Stimulated activated CD8-positive, alpha-beta memory T cell treated with anti-CD3 and anti-CD28 coated beads, Interleukin-12 subunit alpha, Interleukin-12 subunit beta, amount 100 ng/mL, for 24 hours (primary cell): ENCODE results near the gene TRIP13.

Experiments used
- DNase-seq: peaks from one replicate; pipeline ENCODE4 v3.0.0-alpha.2; 2020; ENCODE audit errors: extremely low read depth

The TRIP13 gene

DNA sequence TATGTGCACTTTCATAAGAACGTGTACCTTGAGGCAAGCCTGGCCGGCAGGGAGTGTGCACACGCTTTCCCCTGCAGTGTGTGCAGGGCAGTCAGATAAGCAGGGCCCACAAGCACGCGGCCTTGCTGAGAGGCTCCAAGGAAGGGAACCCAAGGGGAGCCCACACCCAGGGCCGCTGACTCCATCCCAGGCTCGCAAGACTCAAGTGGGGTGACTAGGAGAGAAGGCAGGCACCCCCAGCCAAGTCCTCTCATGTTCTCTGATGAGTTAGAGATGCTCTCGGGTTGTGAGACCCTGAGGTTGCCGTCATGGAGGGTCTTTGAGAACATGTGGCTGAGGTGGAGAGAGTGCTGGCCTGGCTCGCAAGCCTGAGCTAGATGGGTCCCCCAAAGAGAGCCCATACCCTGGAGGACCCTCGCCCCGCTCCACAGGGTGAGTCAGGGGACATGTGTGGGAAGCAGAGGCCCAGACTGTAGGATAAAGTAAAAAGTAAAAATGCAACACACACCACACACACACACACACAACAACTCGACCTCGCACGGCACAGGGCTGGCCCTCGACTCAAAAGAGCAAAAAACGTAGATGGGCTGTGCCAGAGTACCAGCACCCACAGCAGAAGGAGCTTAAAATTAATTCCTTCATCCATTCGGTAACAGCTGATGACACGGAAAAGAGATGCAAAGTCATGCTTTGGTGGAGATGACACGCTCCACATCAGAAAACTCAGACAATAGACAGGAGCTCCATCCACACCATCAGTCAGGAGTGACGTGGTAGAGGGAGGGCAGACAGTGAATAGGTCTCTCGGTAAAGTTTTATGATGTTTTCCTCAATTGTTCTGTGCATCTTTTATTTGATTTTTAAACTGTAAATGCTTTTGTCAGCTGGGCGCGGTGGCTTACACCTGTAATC lies 61.1 kb downstream of the TRIP13 start:
- DNase-seq, result no peak

DNA sequence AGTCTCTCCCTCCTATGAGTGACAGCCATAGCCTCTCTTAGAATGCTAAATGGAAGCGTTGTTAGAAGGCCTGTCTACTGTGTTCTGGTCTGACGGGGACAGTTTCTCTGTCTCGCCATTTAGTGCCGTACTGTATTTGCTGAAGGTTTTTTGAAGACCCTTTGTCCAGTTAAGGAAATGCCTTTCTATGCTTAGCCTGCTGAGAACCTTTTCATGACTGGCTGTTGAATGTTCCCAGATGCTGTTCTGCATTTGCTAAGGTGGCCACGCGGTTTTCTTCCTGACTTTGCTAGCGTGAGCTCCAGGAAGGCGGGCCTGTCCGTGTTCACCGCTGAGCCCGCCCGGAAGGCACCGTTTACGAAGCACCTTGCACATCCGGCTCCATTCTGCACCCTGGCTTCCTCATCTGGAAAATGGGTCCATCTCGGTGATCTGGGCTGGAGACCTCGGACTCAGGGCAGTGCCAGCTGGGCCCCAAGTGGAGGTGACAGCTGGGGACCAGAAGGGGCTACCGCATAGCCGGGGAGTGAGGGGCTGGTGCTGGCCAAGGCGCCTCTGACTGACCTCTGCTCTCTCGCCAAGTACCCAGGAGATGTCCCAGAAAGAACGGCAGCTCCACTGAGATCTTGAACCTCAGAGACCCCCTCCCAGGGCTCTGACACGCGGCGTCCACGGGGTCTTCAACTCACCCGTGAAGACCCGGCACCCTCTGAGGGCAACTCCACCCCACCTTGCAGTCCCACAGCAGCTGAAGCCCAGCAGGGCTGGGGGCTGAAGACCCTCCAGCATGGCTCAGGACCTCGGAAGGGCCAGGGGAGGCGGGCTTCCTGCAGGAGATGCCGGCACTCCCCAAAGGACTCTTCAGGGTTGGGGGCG lies 63.4 kb downstream of the TRIP13 start:
- no peak for DNase-seq

DNA sequence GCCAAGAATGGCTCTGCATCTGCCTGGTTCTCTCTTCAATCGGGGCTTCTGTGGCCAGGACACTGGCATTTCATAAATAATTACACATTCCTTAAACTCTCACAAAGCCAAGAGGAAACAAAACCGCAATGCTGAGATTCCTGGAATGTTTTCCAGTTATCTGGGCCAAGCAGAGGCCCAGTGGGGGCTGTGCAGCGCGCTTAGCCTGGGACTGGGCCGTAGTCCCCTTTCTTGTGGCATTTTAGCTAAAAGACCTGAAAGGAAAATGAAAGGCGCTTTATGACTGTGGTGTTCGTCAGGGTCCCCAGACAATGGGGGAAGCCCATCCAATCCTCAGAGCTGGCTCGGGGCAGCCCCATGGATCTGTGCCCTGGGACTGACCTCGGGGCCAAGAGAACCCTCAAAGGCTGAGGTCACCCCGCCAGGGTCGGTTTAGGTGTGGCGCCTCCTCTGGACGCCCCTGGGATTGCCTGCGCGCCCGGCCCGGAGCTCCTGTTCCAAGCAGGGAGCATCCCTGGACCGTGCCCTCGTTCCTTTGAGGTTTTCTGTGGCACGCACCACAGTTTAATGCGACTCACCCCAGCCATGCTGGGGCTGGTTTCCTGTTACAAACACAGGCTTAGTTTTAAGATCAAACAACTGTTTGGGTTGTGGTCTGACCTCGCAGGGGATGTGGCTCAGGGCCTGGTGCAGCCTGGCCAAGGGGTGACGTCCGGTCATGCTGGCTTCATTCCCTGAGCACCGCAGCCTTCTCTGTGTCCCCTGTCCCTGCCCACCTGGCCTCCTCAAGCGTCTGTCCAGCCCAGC lies 64.5 kb downstream of the TRIP13 start:
- no peak for DNase-seq

DNA sequence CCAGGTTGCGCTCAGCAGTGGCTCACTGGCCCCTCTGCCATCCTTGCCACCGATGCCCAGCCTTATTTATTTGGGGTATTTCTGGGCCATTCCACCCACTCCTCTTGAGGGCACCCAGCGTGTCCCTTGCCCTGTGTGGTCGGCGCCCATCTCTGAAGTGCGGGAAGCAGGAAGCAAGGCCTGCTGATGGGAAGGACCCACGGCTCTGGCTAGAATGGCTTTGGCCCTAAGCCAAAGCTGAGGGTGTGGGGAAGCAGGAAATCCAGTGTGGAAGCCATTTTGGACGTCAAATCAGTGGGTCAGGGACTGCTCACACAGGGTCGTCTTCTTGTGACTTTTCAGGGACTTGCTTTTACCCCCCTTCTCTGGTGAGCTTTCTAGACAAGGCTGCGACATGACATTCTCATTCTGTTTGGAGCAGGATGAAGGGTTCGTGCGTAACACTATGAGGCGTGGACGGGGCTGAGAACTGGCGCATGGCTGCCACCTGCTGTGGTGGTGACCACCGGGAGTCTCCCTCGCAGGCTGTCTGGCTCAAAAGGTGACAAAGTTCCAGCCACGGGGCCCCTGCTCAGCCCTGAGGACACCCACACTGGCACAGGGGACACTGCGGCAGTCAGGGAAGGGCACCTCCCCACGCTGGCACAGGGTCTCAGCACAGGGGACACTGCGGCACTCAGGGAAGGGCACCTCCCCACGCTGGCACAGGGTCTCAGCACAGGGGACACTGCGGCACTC lies 65.2 kb downstream of the TRIP13 start:
- no peak for DNase-seq

DNA sequence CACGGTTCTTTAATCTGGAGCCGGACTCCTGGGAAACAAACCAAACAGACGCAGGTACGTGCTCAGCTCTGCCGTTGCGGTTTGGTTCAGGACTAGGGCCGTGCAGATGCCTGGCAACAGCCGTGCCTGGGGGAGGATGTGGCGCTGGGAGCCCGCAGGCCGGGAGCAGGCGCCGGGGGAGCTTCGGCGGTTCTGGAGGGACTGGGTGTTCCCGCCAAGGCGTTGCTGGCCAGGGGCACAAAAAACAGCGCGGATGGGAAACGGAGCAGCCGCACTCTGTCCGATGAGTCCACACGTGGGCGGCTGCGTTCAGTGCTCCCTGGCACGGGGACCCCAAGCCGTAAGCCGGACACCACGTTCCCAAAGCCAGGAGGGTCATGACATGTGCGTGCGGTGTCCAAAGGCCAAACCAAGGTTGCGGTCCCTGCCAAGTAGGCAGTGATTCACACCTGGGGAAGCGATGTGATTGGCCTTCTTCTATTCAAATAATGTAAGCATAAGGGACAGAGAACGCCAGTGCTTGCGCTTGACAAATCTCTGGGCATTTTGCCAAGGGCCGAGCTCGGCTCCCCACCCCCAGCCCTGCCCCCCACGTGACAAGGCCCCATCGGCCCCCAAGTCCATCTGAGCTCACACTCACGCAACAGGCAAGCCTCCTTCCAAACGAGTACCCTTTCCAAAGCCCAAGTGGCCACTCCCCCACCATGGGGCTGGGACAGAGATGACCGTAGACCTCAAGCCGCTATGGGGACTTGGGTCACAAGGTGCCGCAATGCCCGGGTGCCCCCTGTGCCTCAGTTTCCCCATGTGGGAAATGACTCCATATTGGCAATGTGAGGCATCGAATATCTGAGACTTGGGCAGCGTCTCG lies 66.3 kb downstream of the TRIP13 start:
- DNase-seq, result no peak

DNA sequence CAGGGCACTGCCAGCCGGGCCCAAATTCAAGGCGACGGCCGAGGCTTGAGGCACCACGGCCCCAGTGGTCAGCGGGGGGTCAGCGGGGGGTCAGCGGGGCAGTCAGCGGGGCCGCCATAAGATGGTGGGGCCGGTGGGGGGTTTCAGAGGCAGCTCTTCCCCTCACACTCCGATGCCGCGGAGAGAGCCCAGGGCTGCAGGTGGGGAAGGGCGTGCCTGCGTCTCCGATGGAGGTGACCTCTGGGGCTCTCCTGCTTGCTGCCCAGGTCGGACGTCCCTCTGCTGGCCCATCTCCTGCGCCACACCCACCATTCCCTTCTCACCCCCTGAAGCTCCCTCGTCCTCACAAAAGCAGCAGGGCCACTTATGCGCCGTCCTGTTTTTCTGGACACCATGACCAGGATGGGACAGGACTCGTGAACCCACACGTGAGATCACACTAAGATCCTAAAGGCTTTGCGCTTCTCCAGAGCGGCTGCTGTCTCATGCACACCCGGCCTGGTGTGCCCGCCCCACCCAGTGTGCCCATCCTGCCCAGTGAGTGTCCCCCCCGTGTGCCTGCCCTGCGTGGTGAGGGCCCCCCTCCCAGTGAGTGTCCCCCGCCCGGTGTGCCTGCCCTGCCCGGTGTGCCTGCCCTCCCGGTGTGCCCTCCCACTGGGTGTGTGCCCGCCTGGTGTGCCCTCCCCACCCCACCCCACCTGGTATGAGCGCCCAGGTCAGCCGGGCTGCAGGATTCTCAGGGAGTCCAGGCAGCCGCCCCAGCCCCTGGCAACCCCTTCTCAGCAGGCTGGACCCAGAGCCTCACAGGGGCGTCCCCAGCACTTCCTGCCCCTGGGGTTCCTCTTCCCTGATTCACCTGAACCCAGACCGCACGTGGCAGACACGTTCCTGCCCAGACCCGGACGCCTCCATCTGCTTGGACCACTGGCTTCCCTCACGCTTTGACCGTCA lies 67.2 kb downstream of the TRIP13 start:
- no peak for DNase-seq

DNA sequence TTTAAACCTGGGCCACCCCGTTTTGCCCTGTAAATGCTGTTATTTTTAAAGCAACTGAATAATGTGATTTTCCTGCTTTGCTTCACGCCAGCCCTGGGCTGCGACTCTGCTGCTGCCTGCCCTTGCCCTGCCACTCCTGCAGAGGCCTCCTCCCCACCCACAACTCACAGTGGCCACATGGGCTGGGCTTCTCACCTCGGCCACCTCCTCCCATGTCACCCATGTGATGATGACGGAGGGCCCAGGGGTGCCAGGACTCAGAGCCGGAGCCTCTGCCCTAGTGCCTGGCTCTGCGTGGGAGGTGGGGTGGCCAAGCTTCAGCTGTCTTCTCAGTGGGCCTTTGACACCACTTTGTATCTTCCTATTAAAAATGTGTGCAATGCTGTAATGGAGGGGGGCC lies 67.9 kb downstream of the TRIP13 start:
- no peak for DNase-seq

DNA sequence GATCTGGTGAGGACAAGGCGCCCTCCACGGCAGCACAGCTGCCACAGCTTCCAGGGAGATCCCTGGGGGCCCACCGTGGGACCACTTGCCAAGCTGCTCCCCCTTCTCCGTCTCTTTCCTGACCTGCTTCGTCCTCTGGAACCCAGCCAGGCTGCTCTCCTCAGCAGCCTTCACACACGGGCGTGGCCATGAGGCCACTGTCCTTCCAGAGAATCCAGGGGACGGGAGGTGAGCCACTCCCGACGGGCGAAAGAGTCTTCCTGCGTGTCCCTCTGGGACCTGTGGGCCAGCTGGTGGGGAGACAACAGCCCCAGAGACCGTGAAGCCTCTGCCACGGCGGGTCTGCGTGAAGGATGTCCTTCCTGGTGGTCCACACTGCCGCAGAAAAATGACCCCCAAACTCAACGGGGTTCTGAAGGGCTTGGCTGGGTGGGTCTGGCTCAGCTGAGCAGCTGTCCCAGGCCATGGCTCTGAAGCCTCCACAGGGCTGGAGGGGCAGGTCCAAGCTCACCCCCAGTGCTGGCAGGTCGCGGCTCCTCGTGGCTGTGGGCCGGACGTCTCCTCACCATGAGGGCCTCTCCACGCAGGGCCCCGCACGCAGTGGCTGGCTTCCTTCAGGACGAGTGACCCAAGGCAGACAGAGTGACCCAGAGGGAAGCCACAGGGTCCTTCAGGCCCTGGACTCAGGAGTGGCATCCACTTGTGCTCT lies 68.5 kb downstream of the TRIP13 start:
- no peak for DNase-seq

DNA sequence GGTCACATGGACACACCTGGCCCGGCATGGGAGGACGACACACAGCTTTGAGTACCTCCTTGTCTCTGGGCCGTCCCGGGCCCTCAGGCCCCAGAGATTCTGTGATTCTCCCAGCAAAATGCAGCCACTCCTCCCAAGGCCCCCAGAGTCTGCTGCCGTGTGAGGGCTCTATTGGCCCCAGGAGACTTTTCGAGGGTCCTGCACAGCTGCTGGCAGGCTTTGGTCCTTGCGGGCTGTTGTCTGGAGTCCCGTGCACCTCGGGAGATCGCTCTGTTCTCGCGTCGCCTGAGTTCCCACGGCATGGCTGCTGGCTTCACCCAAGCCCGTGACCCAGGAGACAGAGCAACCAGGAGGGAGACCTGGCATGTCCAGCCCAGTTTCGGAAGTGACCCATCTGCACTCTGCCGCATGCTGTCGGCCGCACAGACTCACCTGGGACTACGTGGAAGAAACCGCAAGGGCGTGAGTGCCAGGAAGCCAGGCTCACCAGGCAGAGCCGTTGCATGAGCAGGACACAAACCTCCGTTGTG lies 69.1 kb downstream of the TRIP13 start:
- DNase-seq, result no peak

DNA sequence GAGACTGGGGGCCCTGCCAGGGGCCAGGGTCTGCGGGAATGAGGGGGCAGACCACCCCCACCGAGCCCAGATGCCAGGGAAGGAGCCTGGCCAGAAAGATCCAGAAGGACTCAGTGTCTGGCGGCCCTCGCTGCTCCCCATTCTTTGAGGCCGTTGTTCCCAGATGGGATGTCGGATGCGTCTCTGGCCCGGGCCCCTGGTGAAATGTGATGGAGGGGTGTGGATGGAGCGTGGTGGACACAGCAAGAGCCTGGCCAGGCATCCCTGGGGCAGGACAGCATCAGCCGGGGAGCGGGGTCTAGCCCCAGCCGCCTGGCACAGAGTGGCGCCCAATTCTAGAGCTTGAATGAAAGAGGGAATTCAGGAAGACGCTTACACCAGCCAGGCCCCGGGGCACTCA lies 69.7 kb downstream of the TRIP13 start:
- no peak for DNase-seq

DNA sequence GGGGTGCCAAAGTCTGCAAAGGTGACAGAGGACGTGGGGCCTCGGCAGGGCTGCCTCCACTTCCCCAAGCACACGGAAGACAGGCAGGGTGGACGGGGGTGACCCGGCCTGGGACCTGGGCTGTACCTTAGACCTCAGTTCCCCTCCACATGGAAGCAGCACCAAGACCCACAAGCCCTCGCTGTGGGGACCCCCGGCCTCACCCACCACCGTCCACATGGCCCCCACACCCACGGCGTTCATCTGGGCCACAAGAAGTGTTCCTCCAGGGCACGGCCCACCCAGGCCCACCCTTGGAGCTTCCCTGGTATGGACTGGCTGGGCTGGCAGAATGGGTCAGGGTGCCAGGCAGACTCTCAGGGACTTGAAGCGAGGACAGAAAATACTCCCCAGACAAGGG lies 70.1 kb downstream of the TRIP13 start:
- no peak for DNase-seq

DNA sequence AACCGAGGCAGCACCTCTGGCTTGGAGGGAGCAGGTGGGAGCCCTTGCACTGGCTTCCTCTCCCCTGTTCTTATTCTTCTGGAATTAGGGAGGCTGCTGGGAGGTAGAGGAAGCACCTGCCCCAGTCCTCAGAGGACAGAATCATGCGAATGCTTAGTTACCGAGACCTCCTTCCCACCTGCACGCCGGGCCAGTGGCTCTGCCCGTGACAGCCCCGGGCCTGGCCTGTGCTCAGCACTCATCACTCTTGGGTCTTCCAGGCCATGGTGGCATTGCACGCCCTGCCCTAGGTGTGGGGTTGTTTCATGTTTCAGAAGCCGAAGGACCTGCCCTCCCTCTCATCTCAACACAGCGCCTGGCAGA lies 70.6 kb downstream of the TRIP13 start:
- DNase-seq, result no peak

DNA sequence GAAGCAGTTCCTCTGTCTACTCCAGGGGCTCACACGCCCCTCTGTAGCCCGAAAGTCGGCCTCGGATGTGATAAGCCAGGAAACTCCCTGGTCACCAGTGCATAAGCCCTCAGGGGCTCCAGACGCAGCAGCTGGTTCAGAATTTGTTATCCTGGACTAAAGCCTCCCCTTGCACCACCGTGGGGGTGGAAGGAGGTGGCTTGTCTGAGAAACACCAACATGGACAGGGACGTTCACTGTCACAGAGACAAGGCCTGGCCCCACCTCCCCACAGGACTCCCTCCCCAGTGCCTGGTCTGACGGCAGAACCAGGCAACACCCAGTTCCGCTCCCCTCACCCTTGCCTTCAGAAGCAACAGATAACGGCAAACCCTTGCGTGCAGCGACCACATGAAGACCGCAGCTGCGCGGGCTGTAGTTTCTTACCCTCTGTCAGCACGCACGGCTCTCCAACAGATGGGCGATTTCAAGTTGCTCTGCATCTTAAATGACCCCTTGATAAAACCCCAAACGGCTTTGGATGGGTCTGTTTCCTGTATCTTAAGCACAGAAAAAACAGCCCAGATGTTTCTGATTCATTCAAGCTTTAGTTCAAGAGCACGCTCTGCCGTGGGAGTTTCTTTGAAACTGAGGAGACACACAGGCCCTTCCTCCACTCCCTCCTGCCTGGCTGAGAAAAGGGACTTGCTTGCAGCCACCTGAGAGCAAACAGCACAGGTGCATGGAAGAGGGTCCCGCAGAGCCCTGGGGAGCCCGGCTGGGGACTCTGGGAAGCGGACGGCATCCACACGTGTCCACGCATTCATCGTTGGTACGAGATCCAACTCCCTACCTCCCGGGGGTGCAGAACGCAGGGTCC lies 71.2 kb downstream of the TRIP13 start:
- no peak for DNase-seq

DNA sequence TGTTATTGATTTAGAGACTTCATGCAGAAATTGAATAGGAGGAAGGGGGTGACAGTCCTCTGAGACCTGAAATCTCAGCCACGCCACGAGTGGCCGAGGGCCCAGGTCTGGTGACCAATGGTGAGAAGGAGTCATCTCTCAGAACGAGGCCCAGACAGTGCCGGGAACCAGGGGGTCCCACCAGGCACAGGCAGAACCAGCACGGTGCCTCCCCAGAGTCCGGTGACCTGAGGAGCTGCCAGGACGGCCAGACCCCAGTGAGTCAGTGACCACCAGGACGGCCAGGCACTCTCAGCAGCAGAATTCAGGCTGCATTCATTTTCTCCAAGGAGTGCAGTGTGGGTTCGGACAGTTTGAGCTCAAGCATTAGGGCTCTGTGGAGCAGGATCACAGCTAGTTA lies 72.1 kb downstream of the TRIP13 start:
- no peak for DNase-seq

DNA sequence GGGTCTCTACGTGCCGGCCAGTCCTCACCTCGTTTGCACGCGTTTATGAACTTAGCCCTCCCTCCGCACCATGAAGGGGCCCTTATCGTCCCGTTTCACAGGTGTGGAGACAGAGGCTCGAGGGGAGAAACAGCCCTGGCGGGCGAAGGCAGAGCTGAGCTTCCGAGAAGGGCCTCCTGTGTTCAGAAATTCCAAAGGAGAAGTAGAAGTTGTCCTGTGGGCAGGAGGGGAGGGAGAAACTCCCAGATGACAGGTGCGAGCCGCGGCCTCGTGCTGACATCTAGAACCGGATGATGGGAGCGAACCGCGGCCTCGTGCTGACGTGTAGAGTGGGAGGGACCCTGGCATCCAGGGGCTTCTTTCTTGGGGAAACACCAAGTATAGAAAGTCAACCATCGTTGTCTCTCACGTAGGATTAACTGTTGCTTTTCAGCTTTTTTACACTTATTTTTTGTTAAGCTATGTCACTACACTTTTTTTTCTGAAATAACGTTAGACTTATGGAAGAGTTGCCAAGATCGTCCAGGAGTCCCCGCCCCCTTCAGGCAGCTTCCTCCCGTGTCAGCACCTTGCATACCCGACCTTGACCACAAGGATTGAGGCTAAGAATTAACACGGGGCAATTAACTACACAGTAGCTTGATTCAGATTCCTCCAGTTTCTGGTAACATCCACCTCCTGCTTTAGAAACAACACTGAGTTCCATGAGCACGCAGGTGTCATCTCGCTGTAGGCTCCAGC lies 73.1 kb downstream of the TRIP13 start:
- DNase-seq, result no peak

DNA sequence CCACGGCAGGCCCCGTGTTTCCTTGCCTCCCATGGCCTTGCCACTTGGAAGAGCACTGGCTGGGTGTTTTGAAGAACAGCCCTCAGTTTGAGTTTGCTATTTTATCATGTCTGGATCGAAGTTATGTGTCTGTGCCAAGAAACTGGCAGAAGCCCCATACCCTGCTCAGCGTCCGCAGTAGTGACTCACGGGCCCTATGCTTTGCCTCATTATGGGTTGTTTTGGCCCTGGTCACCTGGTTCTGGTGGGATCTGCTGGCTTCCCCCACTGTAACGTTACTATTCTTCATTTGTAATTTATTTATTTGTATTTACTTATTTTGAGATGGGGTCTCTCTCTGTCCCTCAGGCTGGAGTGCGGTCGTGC lies 73.6 kb downstream of the TRIP13 start:
- DNase-seq, result no peak

DNA sequence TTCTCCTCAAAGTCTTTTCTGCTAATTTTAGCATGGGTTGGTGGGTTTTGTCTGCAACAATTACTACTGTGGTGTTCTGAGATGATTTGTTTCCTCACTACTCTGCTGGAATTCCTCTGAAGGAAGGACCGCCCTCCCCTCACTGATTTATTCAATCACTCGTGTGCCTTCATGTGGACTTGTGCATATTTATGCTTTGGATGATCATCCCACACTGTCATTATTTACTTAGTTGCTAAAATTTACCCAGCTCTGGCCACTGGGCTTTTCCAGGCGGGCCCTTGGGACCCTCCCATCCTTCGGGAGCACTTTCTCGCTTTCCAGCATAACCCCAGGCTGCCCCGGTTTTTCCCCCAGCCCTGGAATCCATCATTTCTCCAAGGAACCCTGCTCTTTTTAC lies 74.3 kb downstream of the TRIP13 start:
- no peak for DNase-seq
